LNCaP clone FGC (cell line): ENCODE measurements around the gene KLHL17.
"Not testable (repeated sequence)": the region's sequence is repeated elsewhere in the genome, so short reads cannot be mapped to it uniquely, and the experiment has no call there.

ENCODE experiments used
- DNase-seq: peaks from one replicate; pipeline ENCODE4 v3.0.0-alpha.2; 2011; ENCODE audit warnings: low read depth
- H3K4me3 ChIP-seq: 2 replicates; pipeline ENCODE4 v1.5.1; 2011; ENCODE audit warnings: mild to moderate bottlenecking, low read depth, low read length, control low read depth
- CTCF ChIP-seq: IDR thresholded peaks from 2 replicates; pipeline ENCODE4 v1.5.1; 2012; ENCODE audit warnings: mild to moderate bottlenecking; ENCODE audit not compliant: control insufficient read depth, insufficient read depth; ENCODE audit errors: extremely low read depth

The KLHL17 gene

GRCh38 chr1:945688-946556, 14.5 kb upstream of the KLHL17 start:
- no peak overlapping the region for H3K4me3 ChIP-seq
- DNase-seq = no peak
- TF ChIP-seq CTCF = no peak

GRCh38 chr1:946811-947210, 13.6 kb upstream of the KLHL17 start:
- not testable (repeated sequence) for H3K4me3 ChIP-seq, DNase-seq

- no peak for DNase-seq
- TF ChIP-seq CTCF = no peak
- no peak overlapping the region for H3K4me3 ChIP-seq
Observed at GRCh38 chr1:947958-948357, 12.4 kb upstream of the KLHL17 start.

GRCh38 chr1:950268-950667, 10.1 kb upstream of the KLHL17 start:
- no peak for TF ChIP-seq CTCF
- H3K4me3 ChIP-seq = no peak overlapping the region
- DNase-seq = no peak

- TF ChIP-seq CTCF = no peak
- H3K4me3 ChIP-seq = no peak overlapping the region
- no peak for DNase-seq
Observed at GRCh38 chr1:950881-951280, 9.5 kb upstream of the KLHL17 start.

- H3K4me3 ChIP-seq = no peak overlapping the region
- DNase-seq = no peak
- TF ChIP-seq CTCF = peak; percentile 33
Observed at GRCh38 chr1:951364-951763, 9.0 kb upstream of the KLHL17 start.

- TF ChIP-seq CTCF = no peak
- no peak for DNase-seq
- no peak overlapping the region for H3K4me3 ChIP-seq
Observed at GRCh38 chr1:952201-952600, 8.2 kb upstream of the KLHL17 start.
